ENCODE measurements around the gene LRRC36.

Gene LRRC36

DNA sequence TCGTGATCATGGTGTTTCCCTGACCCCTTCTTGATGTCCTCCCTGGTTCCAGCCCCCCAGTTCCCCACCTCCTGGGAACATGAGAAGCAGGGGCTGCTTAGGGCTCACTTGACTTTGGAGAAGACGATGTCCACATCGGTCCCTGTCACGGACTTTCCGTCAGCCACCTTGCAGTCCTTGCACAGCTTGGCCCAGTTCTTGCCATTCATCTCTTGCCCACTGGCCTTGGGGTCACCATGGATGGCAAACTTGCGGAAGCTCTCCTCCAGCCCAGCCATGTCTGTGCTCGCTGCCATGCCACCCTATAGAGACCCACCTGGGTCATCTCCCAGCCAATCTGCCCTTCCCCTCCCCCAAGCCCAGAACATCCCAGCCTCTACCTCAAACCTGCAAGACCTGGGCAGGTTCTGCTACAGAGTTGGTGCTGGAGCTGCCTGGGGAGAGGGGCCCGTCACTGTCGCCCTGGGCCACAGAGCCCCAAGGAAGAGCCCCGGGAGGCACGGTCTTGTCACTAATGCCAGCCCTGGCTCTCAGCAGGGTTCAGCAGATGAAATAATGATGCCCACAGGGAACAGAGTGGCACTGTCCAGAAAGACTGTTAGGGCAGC lies 64.3 kb downstream of the LRRC36 start:
- Mint-ChIP-seq H3K4me3 (no peak overlapping the region), H3K27me3 (peaks cover 9% of the 10 kb centered on the region), H3K4me1 (peaks cover 5% of the 10 kb centered on the region), H3K9me3 (no peaks in the 10 kb centered on the region), H3K27ac (no peak overlapping the region), H3K36me3 (no peaks in the 10 kb centered on the region)

DNA sequence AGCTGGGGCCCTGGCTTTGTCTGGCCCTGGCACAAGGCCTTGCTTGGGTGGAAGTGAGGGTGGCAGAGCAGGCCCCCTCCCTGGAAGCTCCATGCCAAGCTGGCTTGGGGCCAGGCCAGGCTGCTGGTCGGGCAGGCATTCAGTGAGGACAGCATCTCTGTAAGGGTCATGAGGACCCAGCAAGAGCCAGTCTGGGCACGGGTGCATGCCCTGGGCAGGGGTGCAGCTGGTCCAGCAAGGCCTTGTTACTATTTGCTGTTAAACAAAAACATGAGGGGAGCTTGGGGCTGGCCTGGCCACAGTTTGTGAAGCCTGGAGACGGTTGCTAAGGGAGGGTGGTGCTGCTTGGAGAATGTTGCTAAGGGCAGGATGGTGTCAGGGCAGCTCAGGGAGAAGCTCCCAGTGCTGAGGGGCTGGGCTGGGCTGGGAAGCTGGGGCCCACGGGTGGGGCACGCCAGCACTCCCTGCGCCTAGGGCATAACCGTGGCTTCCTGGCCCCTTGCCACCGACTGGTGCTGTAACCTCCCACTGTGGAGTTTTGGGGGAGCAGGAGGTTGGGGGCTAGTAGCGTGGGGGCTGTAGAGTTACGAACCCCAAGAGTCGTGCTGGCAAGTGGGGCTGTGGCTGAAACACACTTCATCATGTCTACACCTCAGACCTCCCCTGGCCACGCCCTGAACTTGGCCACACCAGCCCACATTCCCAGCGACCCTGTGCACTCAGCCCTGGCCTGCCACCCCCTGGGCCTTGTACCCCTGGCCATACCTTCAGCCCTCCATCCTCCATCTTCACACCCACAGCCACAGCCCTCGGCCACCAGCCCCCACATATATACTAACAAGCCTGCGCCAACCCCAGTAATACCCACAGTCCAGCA lies 65.0 kb downstream of the LRRC36 start:
- Mint-ChIP-seq H3K27me3 (peaks cover 9% of the 10 kb centered on the region), H3K36me3 (no peaks in the 10 kb centered on the region), H3K4me3 (no peak overlapping the region), H3K4me1 (peaks cover 5% of the 10 kb centered on the region), H3K9me3 (no peaks in the 10 kb centered on the region), H3K27ac (no peak overlapping the region)

DNA sequence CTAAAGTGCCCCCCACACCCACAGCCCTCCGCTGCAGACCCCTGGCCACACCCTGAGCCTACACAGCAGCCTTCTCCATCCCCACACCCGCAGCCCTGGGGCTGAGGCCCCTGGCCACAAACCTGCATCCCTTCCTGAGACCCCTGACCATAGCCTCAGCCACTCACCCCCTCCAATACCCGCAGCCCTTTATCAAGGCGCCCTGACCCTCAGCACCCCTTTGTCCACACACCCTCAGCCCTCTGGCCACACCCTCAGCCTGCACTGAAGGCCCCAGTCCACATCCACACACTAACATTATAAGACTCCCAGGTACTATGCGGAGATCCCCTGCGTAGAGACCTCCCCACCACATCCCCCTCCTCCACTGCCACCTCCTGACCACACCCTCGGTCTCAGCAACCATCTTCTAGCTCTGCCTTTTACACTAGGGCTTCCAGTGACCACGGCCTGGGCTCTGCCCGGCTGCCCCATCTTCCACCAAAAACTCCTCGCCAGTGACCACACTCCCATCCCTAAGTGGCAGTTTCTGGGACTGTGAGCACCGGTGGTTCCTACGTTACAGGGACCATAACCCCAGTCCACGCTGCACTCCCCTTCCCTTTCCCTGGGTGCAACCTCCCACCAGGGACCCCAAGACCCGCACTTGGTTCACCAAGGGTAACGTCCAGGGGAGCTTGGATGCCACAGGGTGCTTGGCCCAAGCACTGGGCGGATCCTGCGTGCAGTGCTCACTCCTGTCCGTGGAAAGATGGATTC lies 65.9 kb downstream of the LRRC36 start:
- H3K27ac Mint-ChIP-seq, result no peak overlapping the region
- peaks cover 5% of the 10 kb centered on the region for H3K4me1 Mint-ChIP-seq
- H3K27me3 Mint-ChIP-seq, result peaks cover 13% of the 10 kb centered on the region
- no peak overlapping the region for H3K4me3 Mint-ChIP-seq
- no peaks in the 10 kb centered on the region for H3K36me3 Mint-ChIP-seq
- no peaks in the 10 kb centered on the region for H3K9me3 Mint-ChIP-seq

DNA sequence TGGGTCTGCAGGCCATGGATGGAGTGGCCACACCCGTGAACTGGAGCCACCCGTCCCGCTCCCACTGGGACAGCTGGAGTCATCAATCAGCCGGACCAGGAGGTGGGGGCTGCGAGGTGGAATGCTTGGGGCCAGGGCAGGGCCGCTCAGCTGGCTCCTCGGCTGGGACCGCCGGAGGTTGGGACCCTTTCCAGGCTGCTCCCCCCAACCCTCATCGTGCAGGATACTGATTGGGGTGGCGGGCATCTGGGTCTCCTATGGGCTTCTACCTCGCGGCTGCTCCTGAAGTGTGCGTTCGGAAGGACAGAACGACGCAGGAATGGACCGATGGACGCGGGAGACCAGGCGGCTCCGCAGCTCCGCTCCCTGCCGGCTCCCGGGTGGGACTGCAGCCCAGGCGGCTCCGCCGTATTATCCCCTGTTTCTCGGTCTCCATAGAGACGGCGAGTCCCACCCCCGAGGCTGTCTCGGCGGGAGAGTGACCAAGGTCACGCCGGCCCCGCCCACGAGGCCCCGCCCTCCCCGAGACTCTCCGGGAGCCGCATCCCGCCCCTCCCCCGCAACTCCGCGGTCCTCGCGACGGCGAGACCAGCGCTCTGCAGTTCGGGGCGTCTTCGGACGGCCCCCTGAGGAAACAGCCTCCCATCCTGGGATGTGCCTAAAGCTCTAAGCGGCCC lies 66.6 kb downstream of the LRRC36 start, which contains the start of gene TPPP3:
TSS of gene TPPP3 (minus strand) at position 388 of the 677 bp plus-strand sequence. CDS start 2,387 bp downstream, outside the sequence.
- no peaks in the 10 kb centered on the region for H3K36me3 Mint-ChIP-seq
- H3K4me3 Mint-ChIP-seq, result peak within 1 kb of the TSS; percentile 64
- H3K27ac Mint-ChIP-seq, result no peak within 1 kb of the TSS
- peaks cover 13% of the 10 kb centered on the region for H3K27me3 Mint-ChIP-seq
- peaks cover 5% of the 10 kb centered on the region for H3K4me1 Mint-ChIP-seq
- no peaks in the 10 kb centered on the region for H3K9me3 Mint-ChIP-seq

DNA sequence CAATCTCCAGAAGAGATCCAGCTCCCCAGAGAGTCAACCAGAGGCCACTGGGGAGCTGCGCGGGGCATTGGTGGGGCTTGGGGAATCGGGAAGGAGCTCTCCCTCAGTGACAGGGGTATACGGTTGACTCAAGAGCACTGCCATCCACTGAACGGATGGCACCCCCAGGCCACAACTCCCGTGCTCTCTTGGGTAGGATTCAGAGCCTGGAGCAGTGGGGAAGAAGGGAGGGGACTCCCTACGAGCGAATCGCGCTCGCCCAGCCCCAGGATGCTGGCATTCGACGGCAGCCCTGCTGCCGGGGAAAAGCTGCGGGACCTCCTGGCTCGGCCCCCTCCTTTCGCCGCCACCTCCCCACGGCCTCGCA lies 67.2 kb downstream of the LRRC36 start:
- Mint-ChIP-seq H3K9me3 (no peaks in the 10 kb centered on the region), H3K4me3 (peak overlapping the region; percentile 64), H3K4me1 (peaks cover 5% of the 10 kb centered on the region), H3K27ac (no peak overlapping the region), H3K27me3 (peaks cover 13% of the 10 kb centered on the region), H3K36me3 (no peaks in the 10 kb centered on the region)

DNA sequence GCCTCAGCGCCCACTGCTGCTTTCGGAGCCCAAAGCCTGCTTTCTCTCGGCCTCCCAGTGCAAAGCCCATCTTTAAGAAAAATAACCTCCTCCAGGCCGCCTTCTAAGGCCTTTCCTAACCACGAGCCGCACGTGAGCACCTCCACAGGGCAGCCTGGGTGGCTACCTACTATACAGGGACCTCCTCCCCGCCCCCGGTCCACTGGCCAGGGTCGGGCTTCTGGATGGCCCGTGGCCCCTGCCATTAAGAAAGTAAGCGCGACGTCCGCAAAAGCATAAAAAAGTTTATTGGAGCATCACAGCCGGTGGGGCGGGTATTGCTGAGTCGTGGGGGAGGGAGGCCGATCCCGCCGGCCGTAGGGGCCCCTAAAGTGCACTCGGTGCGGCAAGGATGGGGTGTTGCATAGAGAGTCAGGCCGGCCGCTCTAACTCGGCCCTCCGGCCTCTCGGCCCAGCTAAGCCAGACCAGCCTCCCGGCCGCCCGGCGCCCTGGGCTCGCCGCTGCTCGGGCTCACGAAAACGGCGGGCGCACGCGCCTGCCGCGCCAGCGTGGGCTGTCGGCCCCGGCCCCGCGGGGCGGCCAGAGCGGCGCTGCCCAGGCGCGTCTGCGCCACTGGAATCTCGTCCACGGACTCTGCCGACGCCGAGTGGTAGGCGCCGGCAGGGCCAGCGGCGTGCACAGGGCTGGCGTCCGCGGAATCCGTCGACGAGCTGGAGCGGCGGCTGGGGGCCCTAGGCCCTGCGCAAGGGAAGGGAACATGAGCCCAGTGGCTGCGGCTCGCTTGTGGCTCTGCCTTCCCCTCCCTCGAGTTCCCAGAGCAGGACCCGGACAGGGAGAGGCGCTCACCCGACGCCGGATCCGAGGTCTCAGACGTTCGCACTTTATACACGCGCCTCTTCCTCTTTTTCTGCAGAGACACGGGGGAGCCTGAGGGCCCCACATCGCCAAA lies 67.8 kb downstream of the LRRC36 start:
- Mint-ChIP-seq H3K9me3 (no peaks in the 10 kb centered on the region), H3K36me3 (no peaks in the 10 kb centered on the region), H3K4me1 (peaks cover 5% of the 10 kb centered on the region), H3K27me3 (peaks cover 13% of the 10 kb centered on the region), H3K27ac (no peak overlapping the region), H3K4me3 (peak overlapping the region; percentile 64)

DNA sequence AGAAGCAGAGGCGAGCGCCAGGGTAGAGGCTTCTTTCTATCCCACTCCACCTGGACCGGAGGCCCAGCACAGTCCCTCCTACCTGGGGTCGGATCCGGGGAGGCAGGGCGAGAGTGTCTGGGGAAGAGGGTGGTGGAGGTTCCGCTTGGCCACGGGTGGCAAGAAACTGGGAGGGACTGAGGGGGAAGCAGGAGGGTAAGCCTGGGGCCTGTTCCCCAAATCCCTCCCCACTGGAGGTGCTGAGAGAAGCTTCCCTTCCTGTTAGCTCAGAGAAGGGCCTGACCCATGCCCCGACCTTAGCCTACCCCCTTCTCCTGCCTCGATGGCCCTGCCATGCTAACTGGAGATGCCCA lies 68.5 kb downstream of the LRRC36 start:
- Mint-ChIP-seq H3K27me3 (peaks cover 13% of the 10 kb centered on the region), H3K9me3 (no peaks in the 10 kb centered on the region), H3K27ac (no peak overlapping the region), H3K4me1 (peaks cover 5% of the 10 kb centered on the region), H3K36me3 (no peaks in the 10 kb centered on the region), H3K4me3 (no peak overlapping the region)

DNA sequence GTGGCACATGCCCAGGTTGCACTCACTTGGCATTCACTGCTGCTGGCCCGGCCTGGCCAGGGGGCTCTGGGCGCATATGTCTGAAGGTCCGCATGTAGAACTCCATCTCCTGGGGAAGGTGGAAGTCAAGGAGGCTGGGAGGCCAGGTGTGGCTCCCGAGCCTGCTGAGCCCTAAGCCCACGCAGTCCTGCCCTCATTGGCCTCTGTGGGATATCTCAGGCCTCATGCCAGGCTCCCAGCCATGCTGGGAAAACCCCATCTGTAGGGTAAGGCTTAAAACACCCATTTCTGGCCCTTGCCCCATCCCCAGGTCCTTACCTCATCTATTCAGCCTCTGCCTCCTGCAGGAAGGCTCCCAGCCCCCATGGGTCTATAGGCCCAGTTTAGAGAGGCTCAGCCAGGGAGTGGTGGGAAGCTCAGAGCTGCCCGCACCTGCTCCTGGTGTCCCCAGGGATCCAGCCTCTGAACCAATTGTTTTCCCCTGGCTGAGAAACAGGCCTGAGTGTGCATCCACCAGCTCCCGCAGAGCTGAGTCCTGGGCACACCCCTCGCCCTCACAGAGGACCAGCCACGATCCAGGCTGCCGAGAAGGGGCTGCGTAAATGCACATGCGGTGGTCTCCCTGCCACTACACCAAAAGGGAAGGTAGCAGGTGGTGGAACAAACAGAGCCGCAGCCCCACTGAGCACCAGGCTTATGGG lies 69.0 kb downstream of the LRRC36 start:
- H3K4me3 Mint-ChIP-seq, result no peak overlapping the region
- H3K36me3 Mint-ChIP-seq, result no peaks in the 10 kb centered on the region
- H3K27ac Mint-ChIP-seq, result no peak overlapping the region
- no peaks in the 10 kb centered on the region for H3K9me3 Mint-ChIP-seq
- peaks cover 5% of the 10 kb centered on the region for H3K4me1 Mint-ChIP-seq
- peaks cover 13% of the 10 kb centered on the region for H3K27me3 Mint-ChIP-seq

DNA sequence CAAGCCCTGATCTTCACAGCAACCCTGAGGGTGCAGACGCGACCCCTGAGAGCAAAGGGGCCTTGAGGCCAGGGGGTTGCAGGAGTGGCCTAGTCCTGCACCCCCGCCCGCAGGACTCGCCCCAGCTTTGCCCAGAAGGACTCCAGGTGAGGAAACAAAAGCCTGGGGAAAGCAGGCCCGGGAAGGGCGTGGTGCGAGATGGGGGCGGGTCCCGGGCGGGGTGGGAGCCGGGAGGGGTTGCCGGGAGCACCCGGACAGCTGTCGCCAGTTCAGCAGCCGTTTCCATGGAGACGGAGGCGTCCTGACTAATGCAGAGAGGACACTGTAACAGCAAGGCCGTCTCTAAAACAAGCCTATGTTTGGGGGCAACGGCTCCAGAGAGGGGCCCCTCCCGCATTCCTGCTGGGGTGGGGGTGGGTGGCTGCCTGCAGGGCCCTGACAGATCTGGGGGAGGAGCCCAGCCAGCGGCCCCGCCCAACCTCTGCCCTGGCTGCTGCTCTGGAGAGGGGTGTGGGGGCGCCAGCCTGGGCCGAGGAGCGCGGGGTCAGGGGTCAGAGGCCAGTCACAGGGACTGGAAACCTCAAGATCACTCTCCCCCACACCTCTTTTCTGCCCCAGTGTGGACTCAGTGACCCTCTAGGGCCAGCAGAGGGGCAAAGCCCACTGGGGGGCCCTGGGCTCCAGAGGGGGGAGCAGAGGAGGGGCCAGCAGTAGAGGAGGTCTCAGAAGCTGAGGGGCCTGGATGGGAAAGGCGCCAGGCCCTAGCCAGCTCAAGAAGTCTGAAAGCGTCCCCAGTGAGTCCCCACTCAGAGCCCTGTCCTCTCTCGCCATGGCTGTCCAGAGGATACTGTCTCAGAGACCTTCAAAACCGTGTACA lies 69.8 kb downstream of the LRRC36 start:
- Mint-ChIP-seq H3K4me1 (peaks cover 5% of the 10 kb centered on the region), H3K4me3 (no peak overlapping the region), H3K9me3 (no peaks in the 10 kb centered on the region), H3K36me3 (no peaks in the 10 kb centered on the region), H3K27ac (no peak overlapping the region), H3K27me3 (peaks cover 13% of the 10 kb centered on the region)

DNA sequence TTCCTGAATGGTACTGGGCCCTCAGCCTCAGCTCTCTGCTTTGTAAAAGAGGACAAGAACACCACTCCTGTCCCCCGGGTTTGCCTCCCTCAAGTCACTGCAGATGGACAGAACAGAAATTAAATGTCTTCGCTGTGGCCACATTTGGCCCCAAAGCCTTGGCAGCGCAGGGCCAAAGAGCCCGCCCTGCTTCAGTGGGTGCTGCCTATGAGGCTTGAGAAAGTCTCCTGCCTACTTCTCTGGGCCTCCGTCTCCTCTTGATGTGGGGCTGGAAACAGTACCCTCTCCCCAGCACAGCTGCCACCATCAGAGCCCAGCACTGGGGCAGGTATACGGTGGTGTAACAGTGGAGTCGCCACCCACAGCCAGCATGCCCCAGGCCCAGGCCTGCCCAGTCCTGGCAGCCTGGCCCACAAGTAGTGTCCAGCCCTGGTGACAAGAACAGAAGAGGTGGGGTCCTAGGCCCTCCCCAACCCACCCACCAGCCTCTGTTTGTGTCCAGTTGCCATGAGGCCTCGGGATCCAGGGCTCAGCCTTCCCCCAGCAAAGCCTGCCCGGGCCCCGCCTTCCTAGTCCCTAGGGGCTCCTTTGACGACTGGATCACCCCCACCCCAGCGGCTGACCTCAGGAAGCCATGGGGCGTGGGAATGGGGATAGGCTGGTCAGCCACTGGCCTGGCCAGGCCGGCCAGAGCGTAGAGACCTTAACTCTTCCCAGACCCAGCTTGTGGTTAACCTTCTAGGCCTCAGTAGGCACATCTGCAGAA lies 70.6 kb downstream of the LRRC36 start:
- Mint-ChIP-seq H3K36me3 (no peaks in the 10 kb centered on the region), H3K4me1 (peaks cover 5% of the 10 kb centered on the region), H3K27me3 (peaks cover 15% of the 10 kb centered on the region), H3K9me3 (no peaks in the 10 kb centered on the region), H3K4me3 (no peak overlapping the region), H3K27ac (no peak overlapping the region)

DNA sequence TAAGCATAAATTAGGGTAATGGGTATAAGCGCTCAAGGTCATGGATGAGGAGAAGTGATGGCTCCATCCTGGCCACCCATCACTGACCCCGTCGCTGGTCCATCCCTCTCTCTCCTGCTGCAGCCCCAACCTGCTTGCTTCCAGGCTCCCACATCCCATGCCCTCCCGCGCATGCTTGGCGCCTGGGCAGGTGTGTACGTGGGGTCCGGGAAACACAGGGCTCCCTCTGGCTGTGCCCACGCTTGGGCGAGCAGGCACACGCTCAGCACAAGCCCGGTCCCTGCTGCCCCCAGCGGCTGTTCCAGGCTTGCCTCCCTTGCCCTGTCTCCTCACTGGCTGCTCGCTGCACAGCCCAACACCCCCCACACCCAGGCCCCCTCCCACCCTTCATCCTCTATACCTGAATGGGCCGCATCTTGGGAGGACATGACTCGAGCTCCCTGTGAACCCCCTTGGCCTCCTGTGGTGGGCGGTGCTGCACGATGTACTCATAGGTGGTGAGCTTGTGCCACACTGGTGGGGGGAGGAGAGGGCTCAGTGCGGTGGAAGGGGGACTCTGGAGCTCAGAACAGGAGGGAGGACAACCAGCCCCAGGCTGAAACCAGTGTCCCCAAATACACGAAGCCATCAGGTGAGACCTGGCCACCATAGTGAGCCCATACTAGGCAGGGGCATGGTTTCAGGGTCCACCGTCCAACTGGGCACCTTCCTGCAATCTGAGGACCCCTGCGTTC lies 71.4 kb downstream of the LRRC36 start:
- no peak overlapping the region for H3K4me3 Mint-ChIP-seq
- no peak overlapping the region for H3K27ac Mint-ChIP-seq
- no peaks in the 10 kb centered on the region for H3K9me3 Mint-ChIP-seq
- peaks cover 5% of the 10 kb centered on the region for H3K4me1 Mint-ChIP-seq
- H3K36me3 Mint-ChIP-seq, result no peaks in the 10 kb centered on the region
- H3K27me3 Mint-ChIP-seq, result peaks cover 15% of the 10 kb centered on the region

DNA sequence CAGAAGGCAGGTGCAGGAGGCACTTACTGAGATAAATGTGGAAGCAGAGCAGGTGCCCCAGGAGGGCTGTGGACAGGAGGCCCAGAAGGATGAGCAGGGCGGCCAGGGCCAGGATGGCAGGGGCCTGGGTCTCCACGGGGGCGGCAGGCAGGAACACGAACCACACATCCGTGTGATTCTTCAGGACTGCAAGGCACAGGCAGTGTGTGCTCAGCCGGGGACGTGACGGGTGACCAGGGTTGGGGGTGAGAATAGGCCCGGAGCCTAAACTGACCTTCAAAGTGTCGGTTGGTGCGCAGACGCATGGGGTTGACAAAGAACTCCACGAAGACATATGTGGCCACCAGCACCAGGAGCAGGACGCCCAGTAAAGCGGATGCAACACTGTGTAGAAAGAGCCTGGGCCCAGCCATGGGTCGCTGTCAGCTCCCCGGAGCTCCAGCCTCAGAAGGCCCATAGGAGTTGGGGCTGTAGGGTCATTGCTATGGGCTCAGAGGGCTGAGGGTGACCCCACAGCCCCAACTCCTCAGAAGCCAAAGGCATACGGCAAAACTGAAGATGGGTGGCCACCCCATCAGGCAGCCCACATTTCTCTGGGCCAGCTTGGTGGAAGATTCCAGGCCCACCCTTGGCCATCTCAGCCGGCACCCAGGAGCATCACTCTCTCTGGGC lies 72.1 kb downstream of the LRRC36 start:
- no peak overlapping the region for H3K27ac Mint-ChIP-seq
- no peak overlapping the region for H3K4me3 Mint-ChIP-seq
- no peaks in the 10 kb centered on the region for H3K36me3 Mint-ChIP-seq
- H3K27me3 Mint-ChIP-seq, result peaks cover 15% of the 10 kb centered on the region
- H3K4me1 Mint-ChIP-seq, result peaks cover 5% of the 10 kb centered on the region
- no peaks in the 10 kb centered on the region for H3K9me3 Mint-ChIP-seq

All from activated naive CD4-positive, alpha-beta T cell treated with anti-CD3 and anti-CD28 coated beads, Interleukin-2, amount 50 U/mL, for 24 hours (primary cell).